ENCODE data around the gene TRPM5.

DNA sequence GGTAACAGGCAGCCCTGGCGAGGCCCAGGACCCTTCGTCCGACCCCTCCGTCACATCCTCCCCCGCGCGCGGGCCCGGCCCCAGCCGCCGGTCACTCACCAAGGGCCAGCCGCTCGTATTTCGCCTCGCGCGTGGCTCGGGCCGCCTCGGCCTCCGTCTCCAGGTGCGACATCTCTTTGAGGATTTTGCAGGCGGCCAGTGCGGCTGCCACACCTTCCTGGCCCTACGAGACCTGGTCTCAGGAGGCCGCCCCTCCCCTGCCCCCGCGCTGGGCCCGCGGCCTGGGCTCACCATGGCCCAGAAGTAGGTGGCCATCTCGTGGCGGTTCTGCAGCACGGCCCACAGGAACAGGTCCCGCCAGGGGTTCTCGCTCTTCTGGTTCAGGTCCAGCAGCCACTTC, 29.7 kb downstream of the TRPM5 start:
- TF ChIP-seq POLR2AphosphoS5 (IDR thresholded peaks at IDR 0.05), result no peak
- TF ChIP-seq, protein P1, sequence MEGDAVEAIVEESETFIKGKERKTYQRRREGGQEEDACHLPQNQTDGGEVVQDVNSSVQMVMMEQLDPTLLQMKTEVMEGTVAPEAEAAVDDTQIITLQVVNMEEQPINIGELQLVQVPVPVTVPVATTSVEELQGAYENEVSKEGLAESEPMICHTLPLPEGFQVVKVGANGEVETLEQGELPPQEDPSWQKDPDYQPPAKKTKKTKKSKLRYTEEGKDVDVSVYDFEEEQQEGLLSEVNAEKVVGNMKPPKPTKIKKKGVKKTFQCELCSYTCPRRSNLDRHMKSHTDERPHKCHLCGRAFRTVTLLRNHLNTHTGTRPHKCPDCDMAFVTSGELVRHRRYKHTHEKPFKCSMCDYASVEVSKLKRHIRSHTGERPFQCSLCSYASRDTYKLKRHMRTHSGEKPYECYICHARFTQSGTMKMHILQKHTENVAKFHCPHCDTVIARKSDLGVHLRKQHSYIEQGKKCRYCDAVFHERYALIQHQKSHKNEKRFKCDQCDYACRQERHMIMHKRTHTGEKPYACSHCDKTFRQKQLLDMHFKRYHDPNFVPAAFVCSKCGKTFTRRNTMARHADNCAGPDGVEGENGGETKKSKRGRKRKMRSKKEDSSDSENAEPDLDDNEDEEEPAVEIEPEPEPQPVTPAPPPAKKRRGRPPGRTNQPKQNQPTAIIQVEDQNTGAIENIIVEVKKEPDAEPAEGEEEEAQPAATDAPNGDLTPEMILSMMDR (IDR thresholded peaks at IDR 0.05), result no peak

Data from sigmoid colon (tissue), 4 donors.